Subcutaneous abdominal adipose tissue (tissue), 5 donors: ENCODE results near the gene NTM.

Experiments used
- H3K27ac ChIP-seq: one replicate; pipeline ENCODE4 v1.7.0; 2013; ENCODE audit warnings: low read depth, mild to moderate bottlenecking, inconsistent platforms, low read length, moderate library complexity
- H3K27me3 ChIP-seq, 5 donors: one replicate each; pipeline ENCODE4 v1.7.0; 2013; ENCODE audit warnings: low read length in 5 of 5, inconsistent platforms in 1 of 5; ENCODE audit not compliant: control insufficient read depth in 5 of 5, insufficient read depth in 4 of 5
- H3K36me3 ChIP-seq, 5 donors: one replicate each; pipeline ENCODE4 v1.7.0; 2013; ENCODE audit warnings: low read length in 5 of 5; ENCODE audit not compliant: control insufficient read depth in 5 of 5, insufficient read depth in 5 of 5
- H3K4me1 ChIP-seq, 5 donors: one replicate each; pipeline ENCODE4 v1.7.0; 2013; ENCODE audit warnings: low read length in 5 of 5, mild to moderate bottlenecking in 3 of 5, moderate library complexity in 1 of 5; ENCODE audit not compliant: control insufficient read depth in 5 of 5, insufficient read depth in 5 of 5
- H3K4me3 ChIP-seq, 5 donors: one replicate each; pipeline ENCODE4 v1.7.0; 2013; ENCODE audit warnings: low read length in 5 of 5, low read depth in 1 of 5
- H3K9ac ChIP-seq, 5 donors: one replicate each; pipeline ENCODE4 v1.7.0; 2013; ENCODE audit warnings: low read length in 5 of 5, mild to moderate bottlenecking in 4 of 5, moderate library complexity in 3 of 5
- H3K9me3 ChIP-seq, 5 donors: one replicate each; pipeline ENCODE4 v1.7.0; 2013; ENCODE audit warnings: low read length in 5 of 5; ENCODE audit not compliant: control insufficient read depth in 5 of 5
- donor health status: healthy.
- donor health status: healthy.
- donor health status: healthy.
- donor health status: healthy.
- donor health status: healthy.

NTM gene

GRCh38 chr11:132142554-132142953 lies 772.1 kb downstream of the NTM start:
- Histone ChIP-seq H3K27me3 (no peaks in the 10 kb centered on the region), H3K4me1 (no peaks in the 10 kb centered on the region), H3K4me3 (no peak overlapping the region), H3K9me3 (no peaks in the 10 kb centered on the region), H3K9ac (no peak overlapping the region), H3K27ac (no peak overlapping the region), H3K36me3 (no peaks in the 10 kb centered on the region)

GRCh38 chr11:132147464-132147863 lies 777.0 kb downstream of the NTM start:
- Histone ChIP-seq H3K27me3 (no peaks in the 10 kb centered on the region), H3K4me3 (no peak overlapping the region), H3K36me3 (no peaks in the 10 kb centered on the region), H3K4me1 (no peaks in the 10 kb centered on the region), H3K9me3 (no peaks in the 10 kb centered on the region), H3K27ac (no peak overlapping the region), H3K9ac (no peak overlapping the region)

DNA sequence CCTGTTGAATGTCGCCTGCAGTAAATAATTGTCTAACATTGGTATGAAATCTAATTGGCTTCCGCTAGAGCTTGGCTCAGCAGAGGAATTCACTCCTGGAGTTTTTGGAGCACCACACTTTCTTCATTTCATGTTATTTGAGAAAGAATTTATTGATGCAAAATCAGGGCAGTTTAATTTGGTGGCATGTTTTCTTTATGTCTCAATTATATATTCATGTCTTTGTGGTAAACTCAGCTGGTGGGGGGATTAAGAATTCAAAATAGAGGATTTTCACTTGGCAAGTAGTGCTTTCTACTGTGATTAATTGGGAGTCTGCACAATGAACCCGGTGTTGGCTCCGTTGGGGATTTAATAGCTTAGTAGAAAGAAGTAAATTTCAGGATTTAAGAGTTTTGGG lies 784.4 kb downstream of the NTM start:
- H3K4me1 ChIP-seq: no peaks in the 10 kb centered on the region
- H3K9ac ChIP-seq: no peak overlapping the region
- no peaks in the 10 kb centered on the region for H3K27me3 ChIP-seq
- H3K27ac ChIP-seq: no peak overlapping the region
- H3K4me3 ChIP-seq: no peak overlapping the region
- no peaks in the 10 kb centered on the region for H3K9me3 ChIP-seq
- no peaks in the 10 kb centered on the region for H3K36me3 ChIP-seq

GRCh38 chr11:132158091-132158490 lies 787.7 kb downstream of the NTM start:
- Histone ChIP-seq H3K4me1 (no peaks in the 10 kb centered on the region), H3K27me3 (no peaks in the 10 kb centered on the region), H3K4me3 (no peak overlapping the region), H3K27ac (no peak overlapping the region), H3K9me3 (no peaks in the 10 kb centered on the region), H3K36me3 (no peaks in the 10 kb centered on the region), H3K9ac (no peak overlapping the region)

DNA sequence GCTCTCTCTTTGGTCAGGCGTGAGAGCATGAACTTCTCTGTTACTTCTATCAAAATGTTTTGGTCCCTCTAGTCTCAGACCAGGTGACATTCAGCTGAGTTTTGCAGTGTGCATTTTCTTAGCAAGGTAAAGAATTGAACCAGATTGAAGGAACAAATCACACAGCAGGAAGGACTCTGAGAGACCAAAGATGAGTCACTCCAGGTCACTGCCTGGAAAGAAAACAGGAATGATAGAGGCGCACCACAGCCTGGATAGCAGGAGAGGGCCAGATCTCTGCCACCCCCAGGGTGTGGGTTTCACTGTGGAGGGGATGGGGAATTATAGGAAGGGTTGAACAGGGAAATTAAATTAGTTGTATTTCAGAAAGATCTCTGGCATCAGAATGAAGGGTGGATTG lies 788.3 kb downstream of the NTM start:
- Histone ChIP-seq H3K27ac (no peak overlapping the region), H3K9me3 (no peaks in the 10 kb centered on the region), H3K9ac (no peak overlapping the region), H3K4me1 (no peaks in the 10 kb centered on the region), H3K27me3 (no peaks in the 10 kb centered on the region), H3K4me3 (no peak overlapping the region), H3K36me3 (no peaks in the 10 kb centered on the region)

- Histone ChIP-seq H3K9ac (no peak overlapping the region), H3K4me3 (no peak overlapping the region), H3K27ac (no peak overlapping the region), H3K36me3 (no peaks in the 10 kb centered on the region), H3K9me3 (no peaks in the 10 kb centered on the region), H3K27me3 (no peaks in the 10 kb centered on the region), H3K4me1 (no peaks in the 10 kb centered on the region)
Observed at GRCh38 chr11:132161403-132162078, 791.1 kb downstream of the NTM start.

DNA sequence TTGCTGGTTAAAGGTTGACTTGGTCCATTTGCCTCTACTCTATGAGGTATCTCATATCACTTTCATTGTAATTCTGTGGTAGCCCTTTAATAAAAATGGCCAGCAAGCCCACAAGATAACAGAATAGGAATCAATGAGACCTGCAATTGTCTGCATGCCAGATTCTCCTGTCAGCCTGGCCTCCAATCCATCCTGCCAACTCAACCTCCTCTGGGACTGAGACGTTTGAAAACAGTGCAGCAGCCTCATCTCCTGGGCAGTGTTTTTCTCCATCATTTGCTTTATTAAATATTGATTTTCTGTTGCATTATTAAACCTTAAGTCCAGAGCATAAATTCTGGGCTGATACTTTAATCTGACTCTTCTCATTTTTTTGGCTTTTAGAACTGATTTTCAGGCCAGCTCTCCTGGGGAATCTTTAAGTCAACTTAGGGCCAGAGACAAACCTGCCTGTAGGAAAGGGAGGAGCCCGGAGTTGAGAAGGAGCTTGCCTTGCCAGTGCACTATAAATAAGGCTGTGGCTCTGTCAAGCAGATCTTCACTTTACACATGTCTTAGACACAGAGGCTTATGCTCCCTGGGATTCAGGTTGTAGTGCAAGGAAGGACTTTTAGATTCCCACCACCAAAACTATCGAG lies 798.0 kb downstream of the NTM start:
- Histone ChIP-seq H3K27ac (no peak overlapping the region), H3K4me1 (peaks cover 0 to 9% (median 7%) of the 10 kb centered on the region in 5 donors), H3K9ac (no peak overlapping the region), H3K9me3 (no peaks in the 10 kb centered on the region), H3K27me3 (no peaks in the 10 kb centered on the region), H3K36me3 (no peaks in the 10 kb centered on the region), H3K4me3 (no peak overlapping the region)

DNA sequence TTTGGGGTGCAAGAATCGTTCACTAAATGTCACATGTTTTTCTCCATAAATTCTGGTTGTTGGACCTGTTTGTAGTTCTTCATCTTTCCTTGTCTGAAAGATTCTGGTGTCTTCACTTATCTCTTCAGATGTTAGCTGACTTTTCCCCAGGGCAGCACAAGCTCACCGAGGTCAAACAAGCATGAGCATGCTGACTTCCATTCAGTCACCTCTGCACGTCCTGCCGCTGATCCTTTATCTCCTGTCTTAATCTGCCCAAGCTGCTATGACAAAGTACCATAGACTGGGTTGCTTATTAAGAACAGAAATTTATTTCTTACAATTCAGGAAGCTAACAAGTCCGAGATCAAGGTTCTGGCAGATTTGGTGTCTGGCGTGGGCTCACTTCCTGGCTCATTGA lies 800.6 kb downstream of the NTM start:
- H3K4me1 ChIP-seq: peaks cover 0 to 9% (median 7%) of the 10 kb centered on the region in 5 donors
- no peak overlapping the region for H3K27ac ChIP-seq
- no peak overlapping the region for H3K9ac ChIP-seq
- H3K36me3 ChIP-seq: no peaks in the 10 kb centered on the region
- no peak overlapping the region for H3K4me3 ChIP-seq
- no peaks in the 10 kb centered on the region for H3K9me3 ChIP-seq
- no peaks in the 10 kb centered on the region for H3K27me3 ChIP-seq

GRCh38 chr11:132174362-132175255 lies 804.2 kb downstream of the NTM start:
- Histone ChIP-seq H3K27me3 (no peaks in the 10 kb centered on the region), H3K27ac (no peak overlapping the region), H3K9ac (no peak overlapping the region), H3K9me3 (no peaks in the 10 kb centered on the region), H3K36me3 (no peaks in the 10 kb centered on the region), H3K4me3 (no peak overlapping the region), H3K4me1 (no peaks in the 10 kb centered on the region)

- Histone ChIP-seq H3K36me3 (no peaks in the 10 kb centered on the region), H3K4me3 (no peak overlapping the region), H3K4me1 (no peaks in the 10 kb centered on the region), H3K27me3 (no peaks in the 10 kb centered on the region), H3K9me3 (no peaks in the 10 kb centered on the region), H3K9ac (no peak overlapping the region), H3K27ac (no peak overlapping the region)
Observed at GRCh38 chr11:132177106-132177505, 806.7 kb downstream of the NTM start.
